ENCODE data around the gene CCDC43.

The CCDC43 gene

GRCh38 chr17:44628243-44629188, 61.1 kb downstream of the CCDC43 start:
- TF ChIP-seq REST (IDR thresholded peaks at IDR 0.05; ENCODE audit: low read depth) = no peak
- no peak for TF ChIP-seq YY1 (IDR thresholded peaks at IDR 0.05; ENCODE audit: low read depth)
- no peak for TF ChIP-seq MAX (IDR thresholded peaks at IDR 0.05)
- TF ChIP-seq TCF12 (IDR thresholded peaks at IDR 0.05; ENCODE audit: low read depth) = peak; percentile 46; the same call in 1 of the 2 replicates
- peak; percentile 37; the same call in 1 of the 2 replicates for TF ChIP-seq RAD21 (IDR thresholded peaks at IDR 0.05; ENCODE audit: low read depth)
- TF ChIP-seq ZBTB7A (IDR thresholded peaks at IDR 0.05; ENCODE audit: low read depth) = 0 out of 2 replicates have a peak, but pooled peaks have one; percentile 50
- TF ChIP-seq EGR1 (IDR thresholded peaks at IDR 0.05) = no peak
- TF ChIP-seq CEBPB (IDR thresholded peaks at IDR 0.05) = no peak; the same call in 1 of the 2 replicates
- TF ChIP-seq USF1 (IDR thresholded peaks at IDR 0.05) = no peak
- no peak; the same call in 1 of the 2 replicates for TF ChIP-seq EP300 (IDR thresholded peaks at IDR 0.05; ENCODE audit: borderline replicate concordance)
- no peak; the same call in 1 of the 2 replicates for TF ChIP-seq FOXM1 (IDR thresholded peaks at IDR 0.05; ENCODE audit: borderline replicate concordance, low read depth)
- no peak; the same call in 1 of the 2 replicates for TF ChIP-seq TAF1 (IDR thresholded peaks at IDR 0.05; ENCODE audit: low read depth)
- peak; percentile 11; the same call in 1 of the 2 replicates for TF ChIP-seq TEAD4 (IDR thresholded peaks at IDR 0.05)
- no peak; the same call in 1 of the 2 replicates for TF ChIP-seq NFIC (IDR thresholded peaks at IDR 0.05)
- TF ChIP-seq CREB1 (IDR thresholded peaks at IDR 0.05; ENCODE audit: low read depth) = no peak

- no peak for TF ChIP-seq TAF1 (IDR thresholded peaks at IDR 0.05; ENCODE audit: low read depth)
- TF ChIP-seq MAX (IDR thresholded peaks at IDR 0.05) = no peak
- no peak for TF ChIP-seq EP300 (IDR thresholded peaks at IDR 0.05; ENCODE audit: borderline replicate concordance)
- TF ChIP-seq EGR1 (IDR thresholded peaks at IDR 0.05) = no peak
- no peak for TF ChIP-seq ZBTB7A (IDR thresholded peaks at IDR 0.05; ENCODE audit: low read depth)
- no peak for TF ChIP-seq YY1 (IDR thresholded peaks at IDR 0.05; ENCODE audit: low read depth)
- TF ChIP-seq REST (IDR thresholded peaks at IDR 0.05; ENCODE audit: low read depth) = no peak
- TF ChIP-seq TCF12 (IDR thresholded peaks at IDR 0.05; ENCODE audit: low read depth) = no peak
- TF ChIP-seq NFIC (IDR thresholded peaks at IDR 0.05) = no peak
- TF ChIP-seq FOXM1 (IDR thresholded peaks at IDR 0.05; ENCODE audit: borderline replicate concordance, low read depth) = no peak
- no peak for TF ChIP-seq CREB1 (IDR thresholded peaks at IDR 0.05; ENCODE audit: low read depth)
- TF ChIP-seq USF1 (IDR thresholded peaks at IDR 0.05) = no peak
- TF ChIP-seq TEAD4 (IDR thresholded peaks at IDR 0.05) = no peak
- TF ChIP-seq RAD21 (IDR thresholded peaks at IDR 0.05; ENCODE audit: low read depth) = no peak
Measured at GRCh38 chr17:44627513-44628242, 61.9 kb downstream of the CCDC43 start.

All from Ishikawa (cell line).